SIG-M5 treated with dmso at 0.1 percent for 504 hours (cell line): ENCODE data around the gene MS4A18.
"Not testable (repeated sequence)": the region's sequence is repeated elsewhere in the genome, so short reads cannot be mapped to it uniquely, and the experiment has no call there.

ENCODE experiments used
- DNase-seq: peaks from one replicate; lab custom pipeline; 2025; ENCODE audit not compliant: unreplicated experiment; lab: John Stamatoyannopoulos, UW

Gene MS4A18

GRCh38 chr11:60734279-60734678, 9.8 kb downstream of the MS4A18 start:
- no peak for DNase-seq

- no peak for DNase-seq
Observed at GRCh38 chr11:60739114-60739513, 14.6 kb downstream of the MS4A18 start.

- no peak for DNase-seq
Observed at GRCh38 chr11:60740573-60740972, 16.1 kb downstream of the MS4A18 start.

- DNase-seq, result no peak
Observed at GRCh38 chr11:60741421-60741820, 16.9 kb downstream of the MS4A18 start.

GRCh38 chr11:60743058-60743457, 18.5 kb downstream of the MS4A18 start:
- no peak for DNase-seq

GRCh38 chr11:60744114-60744513, 19.6 kb downstream of the MS4A18 start:
- DNase-seq, result no peak

- no peak for DNase-seq
Observed at GRCh38 chr11:60747359-60747873, 22.9 kb downstream of the MS4A18 start.

GRCh38 chr11:60748225-60748624, 23.7 kb downstream of the MS4A18 start:
- no peak for DNase-seq

GRCh38 chr11:60748821-60749220, 24.3 kb downstream of the MS4A18 start:
- no peak for DNase-seq

- no peak for DNase-seq
Observed at GRCh38 chr11:60750911-60751310, 26.4 kb downstream of the MS4A18 start.

GRCh38 chr11:60753309-60753708, 28.8 kb downstream of the MS4A18 start:
- DNase-seq, result no peak

GRCh38 chr11:60754887-60755286, 30.4 kb downstream of the MS4A18 start:
- DNase-seq, result no peak

GRCh38 chr11:60756307-60757032, 31.9 kb downstream of the MS4A18 start, which contains the start of gene MS4A15:
MS4A15 (plus strand) TSS chr11:60756867; CDS start chr11:60763734, 6,867 bp downstream.
- peak; percentile 37 for DNase-seq

- DNase-seq, result no peak
Observed at GRCh38 chr11:60757231-60757800, 32.8 kb downstream of the MS4A18 start.

- not testable (repeated sequence) for DNase-seq
Observed at GRCh38 chr11:60758671-60759070, 34.2 kb downstream of the MS4A18 start.

GRCh38 chr11:60759438-60760225, 35.1 kb downstream of the MS4A18 start:
- peak; percentile 46 for DNase-seq

- no peak for DNase-seq
Observed at GRCh38 chr11:60761436-60762190, 37.1 kb downstream of the MS4A18 start.

GRCh38 chr11:60762851-60763691, 38.6 kb downstream of the MS4A18 start:
- DNase-seq, result peak; percentile 14

- no peak for DNase-seq
Observed at GRCh38 chr11:60763692-60764369, 39.3 kb downstream of the MS4A18 start.
